Measurements from ENCODE around the gene ZNF618.

- no peak for TF ChIP-seq CTCF (optimal IDR thresholded peaks at IDR 0.05 in 1 of 3, IDR thresholded peaks at IDR 0.05 in 1 of 3, conservative IDR thresholded peaks at IDR 0.05 in 1 of 3; ENCODE audit: extremely low read depth in 1 of 3, insufficient read depth in 2 of 3, low read length in 3 of 3)
- TF ChIP-seq EZH2 (IDR thresholded peaks at IDR 0.05; ENCODE audit: low read length): no peak
Observed at GRCh38 chr9:114102484-114102883, 226.4 kb downstream of the ZNF618 start.
